SKM-1 (cell line): ENCODE measurements around the gene CREB5.
"Not testable (repeated sequence)": the region's sequence is repeated elsewhere in the genome, so short reads cannot be mapped to it uniquely, and the experiment has no call there.

Experiments
- DNase-seq: peaks from one replicate; lab custom pipeline; 2025; ENCODE audit not compliant: unreplicated experiment; lab: John Stamatoyannopoulos, UW

The CREB5 gene

GRCh38 chr7:28602282-28602681 is 190.0 kb downstream of the CREB5 start:
- DNase-seq, result no peak

DNA sequence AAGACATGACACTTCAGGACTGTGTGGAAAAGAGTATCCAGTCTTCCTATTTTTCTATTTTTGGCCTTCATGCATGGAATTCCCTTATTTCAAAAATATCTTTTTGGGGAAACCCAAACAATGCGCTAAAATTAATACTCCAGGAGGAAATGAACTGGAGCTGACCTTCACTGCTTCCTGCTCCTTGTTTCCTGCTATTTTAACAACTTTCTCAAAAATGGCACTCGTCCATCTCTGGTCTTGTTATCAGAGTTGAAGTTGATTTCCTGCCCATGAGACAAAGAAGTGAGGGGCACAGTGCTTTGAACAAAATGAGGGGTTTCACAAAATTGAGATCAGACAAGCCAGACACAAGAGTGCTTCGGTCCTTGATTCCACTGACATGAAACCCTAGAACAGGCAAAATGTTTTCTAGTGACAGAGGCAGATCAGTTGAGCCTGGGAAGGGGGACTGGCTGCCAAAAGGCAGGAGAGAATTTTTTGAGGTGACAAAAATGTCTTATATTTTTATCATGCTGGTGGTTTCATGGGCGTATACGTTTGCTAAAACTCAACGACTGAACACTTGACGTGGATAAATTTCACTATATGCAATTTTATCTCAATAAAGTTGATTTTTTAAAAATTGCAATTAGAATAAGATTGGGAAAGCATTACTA is 193.2 kb downstream of the CREB5 start:
- no peak for DNase-seq

DNA sequence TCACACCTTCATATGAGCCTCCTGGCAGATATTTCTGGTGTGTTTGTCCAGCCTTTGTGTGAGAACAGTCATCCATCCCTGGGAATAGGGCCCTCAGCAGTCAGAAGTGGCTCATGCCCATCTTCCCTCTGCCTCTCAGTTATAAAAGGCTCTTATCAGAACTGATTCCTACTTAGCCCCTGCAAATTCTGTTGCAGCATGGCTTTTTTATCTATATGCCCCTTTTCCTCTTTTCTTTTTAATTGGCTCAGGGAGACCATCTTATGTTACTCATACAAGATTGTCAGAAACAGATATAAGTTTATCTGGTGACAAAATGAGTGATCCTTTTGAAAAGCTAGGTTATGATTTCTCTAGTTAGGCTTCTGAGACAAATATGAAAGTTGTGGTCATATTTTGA is 194.1 kb downstream of the CREB5 start:
- no peak for DNase-seq

GRCh38 chr7:28607855-28608193 is 195.5 kb downstream of the CREB5 start:
- DNase-seq, result no peak

GRCh38 chr7:28608237-28608656 is 195.9 kb downstream of the CREB5 start:
- no peak for DNase-seq

DNA sequence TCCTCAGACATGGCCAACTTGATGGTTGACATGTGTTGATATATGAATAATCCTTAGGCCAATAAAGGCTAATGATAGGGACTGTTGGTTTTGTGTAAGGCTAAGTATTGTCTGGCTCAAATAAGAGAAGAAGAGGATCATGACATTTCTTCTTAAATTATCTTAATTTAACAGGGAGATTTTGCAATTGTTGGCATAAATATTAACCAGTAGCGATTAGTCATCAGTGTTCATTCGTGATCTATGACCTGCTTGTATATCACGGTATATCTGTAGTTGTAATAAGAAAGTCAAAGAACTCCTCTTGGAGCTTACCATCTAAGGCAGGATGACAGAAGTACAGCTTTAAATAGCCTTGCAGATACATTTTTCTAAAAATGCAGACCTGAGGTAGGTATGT is 196.4 kb downstream of the CREB5 start:
- no peak for DNase-seq

- no peak for DNase-seq
Measured at GRCh38 chr7:28609608-28610007, 197.3 kb downstream of the CREB5 start.

DNA sequence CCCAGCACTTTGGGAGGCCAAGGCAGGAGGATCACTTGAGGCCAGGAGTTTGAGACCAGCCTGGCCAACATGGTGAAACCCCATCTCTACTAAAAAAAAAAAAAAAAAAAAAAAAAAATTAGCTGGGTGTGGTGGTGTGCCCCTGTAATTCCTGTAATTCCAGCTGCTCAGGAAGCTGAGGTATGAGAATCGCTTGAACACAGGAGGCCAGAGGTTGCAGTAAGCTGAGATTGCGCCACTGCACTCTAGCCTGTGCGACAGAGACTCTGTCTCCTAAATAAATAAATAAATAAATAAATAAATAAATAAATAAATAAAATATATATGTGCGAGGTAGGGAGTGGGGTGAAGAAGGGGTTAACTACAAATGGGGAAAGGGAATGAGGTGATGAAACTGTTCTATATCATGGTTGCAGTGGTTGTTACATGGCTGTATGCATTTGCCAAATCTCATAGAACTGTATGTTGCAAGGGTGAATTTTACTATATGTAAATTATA is 199.1 kb downstream of the CREB5 start:
- not testable (repeated sequence) for DNase-seq

- DNase-seq, result no peak
Measured at GRCh38 chr7:28613262-28613661, 200.9 kb downstream of the CREB5 start.

DNA sequence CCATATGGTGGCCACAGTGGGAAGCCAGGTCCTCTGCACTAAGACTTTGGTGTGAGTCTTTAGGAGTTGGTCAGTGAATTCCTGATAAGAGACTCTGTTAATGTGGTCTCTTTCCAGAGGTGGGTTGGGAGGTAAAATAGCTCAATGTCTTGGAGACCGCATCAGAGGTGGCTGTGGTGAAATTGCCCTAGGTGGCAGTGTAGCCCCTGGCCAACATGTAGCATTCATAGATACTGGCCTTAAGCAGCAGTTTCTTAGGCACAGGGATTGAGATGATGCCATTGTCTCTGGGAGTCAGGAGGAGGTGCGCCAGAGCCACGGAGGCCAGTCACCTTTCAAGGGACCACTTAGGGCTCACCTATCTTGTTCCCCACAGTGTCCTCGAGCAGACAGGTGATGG is 202.8 kb downstream of the CREB5 start:
- DNase-seq, result no peak

GRCh38 chr7:28617308-28617880 is 205.1 kb downstream of the CREB5 start:
- DNase-seq, result no peak

DNA sequence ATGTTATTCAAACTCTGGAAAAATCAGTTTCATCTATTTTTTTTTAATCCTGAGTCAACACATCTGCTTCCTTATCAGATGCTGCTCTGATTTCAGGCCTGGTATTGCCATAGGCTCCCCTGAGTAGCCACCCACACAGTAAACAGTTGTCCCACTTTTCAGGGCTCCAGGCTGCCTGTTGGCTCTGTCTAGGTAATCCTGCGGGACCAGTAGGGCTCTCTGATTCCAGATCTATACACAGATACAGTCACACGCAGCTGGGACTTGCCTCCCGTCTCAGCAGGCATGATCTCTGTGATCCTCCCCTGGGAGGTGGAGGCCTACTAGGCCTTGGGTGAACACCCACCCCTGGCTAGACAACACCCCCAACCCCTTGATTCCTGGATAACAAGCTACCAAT is 206.1 kb downstream of the CREB5 start:
- no peak for DNase-seq

DNA sequence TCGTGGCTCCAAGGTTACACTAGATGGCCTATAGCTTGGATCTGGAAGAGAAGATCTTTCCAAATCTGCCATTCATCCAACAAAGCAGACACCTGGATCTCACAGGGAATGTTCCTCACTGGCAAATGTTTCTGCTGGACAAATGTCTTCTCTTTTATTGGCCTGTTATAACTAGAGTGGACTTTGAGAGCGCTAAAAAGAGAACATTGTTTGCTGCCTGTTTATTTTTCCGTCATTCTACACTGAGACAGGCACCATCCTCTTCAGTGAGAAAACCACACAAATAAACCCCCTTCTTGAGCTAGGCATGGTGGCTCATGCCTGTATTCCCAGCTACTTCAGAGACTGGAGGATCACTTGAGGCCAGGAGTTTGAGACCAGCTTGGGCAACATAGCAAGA is 206.9 kb downstream of the CREB5 start:
- DNase-seq, result no peak

DNA sequence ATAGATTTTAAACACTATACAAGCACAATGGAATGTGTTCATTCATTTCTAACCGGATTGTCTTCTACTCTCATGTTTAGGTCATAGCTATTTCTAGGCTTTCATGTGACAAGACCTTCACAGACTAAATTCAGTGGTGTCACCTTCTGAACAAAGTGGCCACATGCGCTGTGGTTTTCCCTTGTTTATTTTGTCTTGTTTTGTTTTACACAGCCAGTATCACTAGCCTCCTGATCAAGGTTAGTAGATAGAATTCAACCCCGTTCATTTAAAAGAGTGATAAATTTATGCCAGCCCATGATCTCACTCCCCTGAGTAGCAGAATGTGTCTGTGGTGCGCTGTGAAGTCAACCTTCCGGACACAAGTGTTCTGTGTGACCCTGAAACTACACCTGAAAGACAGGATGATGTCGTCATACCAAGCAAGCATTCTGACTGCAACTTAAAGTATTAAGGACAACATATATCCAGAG is 209.1 kb downstream of the CREB5 start:
- no peak for DNase-seq

DNA sequence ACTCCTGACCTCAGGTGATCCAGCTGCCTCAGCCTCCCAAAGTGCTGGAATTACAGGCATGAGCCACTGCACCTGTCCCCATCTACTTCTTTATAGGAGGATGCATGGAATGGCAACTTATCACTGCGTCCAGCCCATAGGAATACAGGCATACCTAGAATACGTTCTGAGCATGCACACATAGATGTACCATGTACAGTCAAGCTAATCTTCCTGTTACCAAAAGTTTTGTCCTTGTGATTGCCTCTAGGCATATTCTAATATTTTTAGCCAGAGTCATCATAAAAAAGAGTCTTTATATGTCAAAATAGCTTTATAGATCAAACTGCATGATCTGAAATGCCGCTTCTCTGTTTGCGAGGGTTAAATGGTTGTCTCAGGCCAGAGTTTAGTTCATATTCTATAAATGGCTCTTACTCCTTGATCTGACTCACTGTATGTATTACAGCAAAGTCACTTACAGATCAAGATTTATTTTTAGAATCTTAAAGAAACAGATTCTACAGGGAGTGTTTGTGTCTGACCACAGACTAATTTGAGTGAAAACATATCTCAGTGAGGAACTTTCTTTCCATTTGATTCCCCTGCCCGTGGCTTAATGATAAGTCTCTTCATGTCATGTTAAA is 210.9 kb downstream of the CREB5 start:
- no peak for DNase-seq

- DNase-seq, result no peak
Measured at GRCh38 chr7:28623863-28624262, 211.5 kb downstream of the CREB5 start.

DNA sequence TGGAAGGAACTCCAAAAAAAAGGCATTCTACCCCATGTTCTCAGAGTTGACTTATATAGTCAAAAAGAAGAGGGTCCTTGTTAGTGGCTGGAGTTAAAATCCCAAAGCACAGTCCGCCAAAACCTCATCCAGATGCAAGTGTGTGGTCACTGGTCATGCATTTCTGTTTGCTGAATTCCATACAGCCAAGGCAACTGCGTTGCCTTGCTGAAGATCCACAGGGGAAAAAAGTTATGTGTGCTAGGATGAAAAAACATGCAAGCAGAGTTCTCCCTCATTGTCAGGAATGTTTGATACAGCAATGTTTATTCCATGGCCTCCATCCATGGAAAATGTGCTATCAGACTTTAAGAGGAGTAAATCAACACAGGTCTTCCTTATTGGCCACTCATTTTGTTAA is 213.1 kb downstream of the CREB5 start:
- DNase-seq, result no peak

DNA sequence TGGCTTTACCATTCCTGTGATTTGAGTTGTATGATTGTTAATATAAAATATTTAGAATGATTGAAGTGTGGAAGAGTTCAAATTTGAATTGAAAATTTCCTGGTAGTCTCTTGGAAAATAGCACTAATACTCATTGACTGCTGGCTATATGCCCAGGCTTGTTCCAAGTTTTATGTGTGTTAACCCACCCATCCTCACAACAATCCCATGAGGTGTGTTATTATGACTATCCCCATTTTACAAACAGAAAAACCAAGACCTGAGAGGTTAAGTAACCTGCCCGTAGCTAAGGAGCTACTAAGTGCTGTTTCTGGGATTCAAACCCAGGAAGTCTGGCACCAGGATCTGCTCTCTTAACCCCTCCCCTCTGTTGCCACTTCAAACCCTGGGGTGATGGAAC is 213.9 kb downstream of the CREB5 start:
- DNase-seq, result no peak

DNA sequence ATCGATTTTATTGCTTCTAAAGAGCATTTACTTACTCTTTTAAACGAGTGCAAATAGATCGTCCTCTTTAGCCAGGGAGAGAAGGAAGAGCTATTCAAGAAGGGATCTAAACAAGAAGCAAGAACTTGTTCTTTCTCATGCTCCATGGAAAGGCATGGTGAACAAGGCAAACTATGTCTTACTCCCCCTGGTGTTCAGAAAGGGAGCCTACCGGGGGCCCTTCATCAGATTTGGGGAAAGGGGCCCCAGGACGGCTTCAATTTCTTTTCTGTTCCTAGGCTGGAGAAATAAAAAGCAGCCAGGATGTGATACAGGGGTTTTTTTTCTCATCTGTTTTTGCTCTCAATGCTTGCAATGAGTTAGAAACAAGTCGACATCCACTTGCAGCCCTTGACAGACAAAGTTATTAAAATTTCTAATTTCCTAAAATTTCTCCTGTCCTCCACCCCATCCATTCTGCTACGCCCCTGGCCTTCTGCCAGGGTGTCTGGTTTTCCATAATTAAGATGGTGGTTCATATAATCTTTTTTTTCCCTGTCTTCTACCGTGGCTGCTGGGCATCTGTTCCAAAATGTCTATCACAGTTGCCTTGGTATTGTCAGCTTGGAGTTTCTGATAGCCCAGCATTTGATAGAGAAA is 214.4 kb downstream of the CREB5 start:
- DNase-seq, result peak; percentile 41

DNA sequence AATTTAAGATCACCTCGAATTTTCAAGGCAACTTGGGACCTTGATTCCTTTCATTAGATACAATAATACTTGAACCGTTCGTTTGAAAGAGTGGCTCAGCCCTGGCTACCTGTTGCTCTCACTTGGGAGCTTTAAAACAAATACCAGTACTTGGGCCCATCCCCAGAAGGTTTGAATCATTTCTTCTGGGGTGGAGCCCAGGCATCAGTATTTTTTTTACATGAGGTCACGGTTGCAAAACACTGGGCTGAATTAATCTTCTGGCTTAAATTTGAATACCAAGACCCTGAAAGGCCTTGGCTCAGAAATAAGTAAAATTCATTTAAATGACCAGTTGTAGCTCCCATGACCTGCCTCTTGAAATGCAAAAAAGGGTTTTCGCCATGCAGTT is 214.9 kb downstream of the CREB5 start:
- no peak for DNase-seq

DNA sequence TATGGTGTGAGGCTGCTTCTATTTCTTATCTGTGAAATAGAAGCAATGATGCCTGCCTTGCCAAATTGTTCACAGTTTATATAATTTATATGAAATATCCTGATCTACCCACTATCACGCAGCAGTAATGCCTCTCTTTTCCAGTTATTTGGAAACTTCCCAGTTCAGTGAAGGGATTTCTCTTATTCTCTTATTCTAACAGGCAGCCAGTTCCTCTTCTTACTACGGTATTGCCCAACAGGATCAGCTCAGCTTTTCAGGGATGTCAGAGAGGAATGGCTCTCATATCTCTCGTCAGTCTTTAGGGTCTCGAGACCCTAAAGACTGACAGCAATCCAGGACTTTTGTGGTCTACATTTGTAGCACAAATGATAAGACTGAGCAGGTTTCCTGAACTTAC is 215.6 kb downstream of the CREB5 start:
- DNase-seq, result peak; percentile 3

DNA sequence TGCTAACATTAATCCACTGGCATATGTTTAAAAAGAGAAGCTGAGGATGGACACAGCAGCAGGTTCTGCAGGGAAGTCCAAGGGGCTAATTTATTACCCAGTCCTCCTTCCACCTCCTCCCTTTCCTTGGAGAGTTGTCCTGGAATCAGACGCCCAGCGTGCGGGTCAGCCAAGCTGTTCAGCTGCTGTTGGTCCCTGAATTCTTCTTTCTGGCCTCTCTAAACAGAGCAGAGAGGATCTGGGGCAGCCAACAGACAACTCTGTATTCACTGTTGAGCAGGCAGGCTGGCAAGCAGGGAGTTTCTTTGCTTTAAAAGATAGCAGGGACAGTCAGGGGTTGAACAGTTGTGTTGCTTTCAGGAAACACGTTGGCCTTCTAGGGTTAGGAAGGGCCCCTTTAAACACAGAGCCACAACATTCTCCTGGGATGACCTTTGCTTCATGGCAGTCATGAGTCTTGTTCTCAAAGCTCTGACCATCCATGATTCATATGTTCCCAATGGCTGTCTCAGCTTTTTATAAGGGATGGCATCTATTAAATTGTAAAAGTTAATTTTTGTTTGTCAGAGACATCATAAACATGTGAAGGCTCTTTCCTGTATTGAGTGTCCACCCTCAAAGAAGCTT is 217.0 kb downstream of the CREB5 start:
- no peak for DNase-seq
